Liver (tissue), 9 donors: ENCODE results near the gene MAPK8IP2. TPM values are rescaled to one million over a fixed set of nuclear protein-coding genes. Genes with fewer than 3 reads are reported as not detected.
A peak's percentile ranks its signal among the peaks of the same experiment; 100 is the strongest.
"Not testable (repeated sequence)": the region's sequence is repeated elsewhere in the genome, so short reads cannot be mapped to it uniquely, and the experiment has no call there.

Source experiments
- DNase-seq: peaks from one replicate; pipeline ENCODE4 v3.0.0-alpha.2; 2017; ENCODE audit warnings: low spot score
- H3K27ac ChIP-seq, 2 donors: one replicate each; pipeline ENCODE4 v1.7.0; 2013; ENCODE audit warnings: inconsistent platforms in 2 of 2, low read length in 2 of 2, control low read depth in 1 of 2, low read depth in 1 of 2, mild to moderate bottlenecking in 1 of 2
- H3K27me3 ChIP-seq, 4 donors: one replicate each; pipeline versions ENCODE4 v1.6.1 to v1.7.0; 2013; ENCODE audit warnings: low read length in 3 of 4, inconsistent platforms in 1 of 4, mild to moderate bottlenecking in 1 of 4, moderate library complexity in 1 of 4; ENCODE audit not compliant: control insufficient read depth in 4 of 4, insufficient read depth in 4 of 4
- H3K36me3 ChIP-seq, 4 donors: one replicate each; pipeline versions ENCODE4 v1.6.1 to v1.7.0; 2013; ENCODE audit warnings: low read length in 3 of 4, mild to moderate bottlenecking in 3 of 4, low read depth in 1 of 4, moderate library complexity in 1 of 4; ENCODE audit not compliant: control insufficient read depth in 4 of 4, insufficient read depth in 3 of 4
- H3K4me1 ChIP-seq, 4 donors: one replicate each; pipeline versions ENCODE4 v1.6.1 to v1.7.0; 2013; ENCODE audit warnings: low read length in 3 of 4, mild to moderate bottlenecking in 3 of 4, moderate library complexity in 1 of 4; ENCODE audit not compliant: control insufficient read depth in 4 of 4, insufficient read depth in 4 of 4
- H3K4me3 ChIP-seq, 3 donors: one replicate each; pipeline versions ENCODE4 v1.6.1 to v1.7.0; 2013; ENCODE audit warnings: low read length in 3 of 3, control low read depth in 1 of 3, low read depth in 1 of 3, mild to moderate bottlenecking in 1 of 3
- H3K9ac ChIP-seq, 2 donors: one replicate each; pipeline ENCODE4 v1.7.0; 2013; ENCODE audit warnings: low read length in 2 of 2, mild to moderate bottlenecking in 2 of 2, moderate library complexity in 2 of 2, control low read depth in 1 of 2, low read depth in 1 of 2
- H3K9me3 ChIP-seq, 4 donors: one replicate each; pipeline versions ENCODE4 v1.6.1 to v1.7.0; 2013; ENCODE audit warnings: low read length in 3 of 4; ENCODE audit not compliant: control insufficient read depth in 4 of 4
- EGR1 ChIP-seq, 2 donors: IDR thresholded peaks; 2 replicates each; pipeline ENCODE4 v1.6.1; 2016 to 2018; ENCODE audit warnings: antibody characterized with exemption in 2 of 2, low read depth in 2 of 2
- FOXA1 ChIP-seq: IDR thresholded peaks from 2 replicates; pipeline ENCODE4 v1.6.1; 2016; ENCODE audit warnings: antibody characterized with exemption
- FOXA2 ChIP-seq: IDR thresholded peaks from 2 replicates; pipeline ENCODE4 v1.6.1; 2016; ENCODE audit warnings: antibody characterized with exemption
- GABPA ChIP-seq, 2 donors: IDR thresholded peaks in 1 of 2; conservative IDR thresholded peaks in 1 of 2; 2 replicates each; pipeline ENCODE4 v1.6.1; 2016; ENCODE audit warnings: antibody characterized with exemption in 2 of 2, mild to moderate bottlenecking in 1 of 2, moderate library complexity in 1 of 2
- HNF4A ChIP-seq, 2 donors: conservative IDR thresholded peaks; 2 replicates each; pipeline ENCODE4 v1.6.1; 2016; ENCODE audit warnings: antibody characterized with exemption in 2 of 2, mild to moderate bottlenecking in 2 of 2
- HNF4G ChIP-seq: IDR thresholded peaks from 2 replicates; pipeline ENCODE4 v1.6.1; 2016; ENCODE audit warnings: antibody characterized with exemption
- JUND ChIP-seq, 2 donors: IDR thresholded peaks; 2 replicates each; pipeline ENCODE4 v1.6.1; 2016; ENCODE audit warnings: antibody characterized with exemption in 2 of 2
- MAX ChIP-seq: IDR thresholded peaks from 2 replicates; pipeline ENCODE4 v1.6.1; 2016; ENCODE audit warnings: antibody characterized with exemption
- NR2F2 ChIP-seq: IDR thresholded peaks from 2 replicates; pipeline ENCODE4 v1.6.1; 2016; ENCODE audit warnings: antibody characterized with exemption
- RAD21 ChIP-seq, 2 donors: IDR thresholded peaks; 2 replicates each; pipeline ENCODE4 v1.6.1; 2016; ENCODE audit warnings: antibody characterized with exemption in 2 of 2, mild to moderate bottlenecking in 2 of 2
- RXRA ChIP-seq, 2 donors: IDR thresholded peaks; 2 replicates each; pipeline ENCODE4 v1.6.1; 2017 to 2018; ENCODE audit warnings: antibody characterized with exemption in 2 of 2, mild to moderate bottlenecking in 1 of 2
- SP1 ChIP-seq: IDR thresholded peaks from 2 replicates; pipeline ENCODE4 v1.6.1; 2018; ENCODE audit warnings: antibody characterized with exemption, mild to moderate bottlenecking
- YY1 ChIP-seq: IDR thresholded peaks from 2 replicates; pipeline ENCODE4 v1.6.1; 2016; ENCODE audit warnings: antibody characterized with exemption, mild to moderate bottlenecking
- WGBS: extraction: QIAGEN DNeasy Blood & Tissue Kit; methylation state at CpG from one replicate; pipeline ENCODE4 v1.1.7; 2013; 5-methylcytosine and 5-hydroxymethylcytosine counted together
- polyA plus RNA-seq, 2 donors: library from polyadenylated mRNA; stranded (reverse) in 1 of 2; unstranded in 1 of 2; fragments of 200-250 nt in 1 of 2; fragments of >200 nt in 1 of 2; fragmentation: Nextera tagmentation in 1 of 2; extraction: Ambion mirVana in 1 of 2; gene quantifications; one replicate each; pipeline versions ENCODE4 v1.2.1 to v1.2.3, GENCODE V29; 2013 to 2015
- total RNA-seq, 2 donors: library from RNA; depleted of rRNA; stranded (reverse); fragments of >200 nt; gene quantifications; one replicate each; pipeline ENCODE4 v1.2.3, GENCODE V29; 2014
- TF ChIP-seq, protein P1 (sequence below): IDR thresholded peaks from 2 replicates; pipeline ENCODE4 v1.6.1; 2016; ENCODE audit warnings: antibody characterized with exemption, mild to moderate bottlenecking
- TF ChIP-seq, protein P2 (sequence below): IDR thresholded peaks from 2 replicates; pipeline ENCODE4 v1.6.1; 2016; ENCODE audit warnings: antibody characterized with exemption
- TF ChIP-seq, protein P3 (sequence below): IDR thresholded peaks from 2 replicates; pipeline ENCODE4 v1.6.1; 2016; ENCODE audit warnings: antibody characterized with exemption
- donor health status: healthy.
- donor health status: healthy.
- donor health status: healthy.
- donor health status: healthy.
- donor health status: healthy.

Gene MAPK8IP2
- total and polyA plus RNA-seq, 4 donors = 0.04 to 0.37 (median 0.13) TPM

DNA sequence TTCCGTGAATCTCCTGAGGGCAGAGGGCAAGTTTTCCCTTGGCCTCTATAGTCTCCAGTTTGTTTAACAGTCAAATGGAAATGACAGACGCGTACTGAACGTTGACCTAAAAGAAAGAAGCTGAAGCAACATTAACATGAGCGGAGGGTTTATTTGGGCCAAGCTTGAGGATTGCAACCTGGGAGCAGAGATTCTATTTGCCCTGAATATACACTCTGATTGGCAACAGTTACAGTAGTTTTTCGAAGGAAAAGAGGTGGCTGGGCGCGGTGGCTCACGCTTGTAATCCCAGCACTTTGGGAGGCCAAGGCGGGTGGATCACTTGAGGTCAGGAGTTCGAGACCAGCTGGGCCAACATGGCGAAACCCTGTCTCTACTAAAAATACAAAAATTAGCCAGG is 39.7 kb downstream of the MAPK8IP2 start:
- 50% methylated on average over 12 of the region's 12 CpGs for WGBS
- not testable (repeated sequence) for H3K9ac ChIP-seq, H3K27me3 ChIP-seq, H3K9me3 ChIP-seq, H3K4me3 ChIP-seq, DNase-seq, H3K36me3 ChIP-seq
- peaks cover 15 to 32% (median 22%) of the 10 kb centered on the region in 4 donors for H3K4me1 ChIP-seq
- TF ChIP-seq SP1 = peak; percentile 85
- TF ChIP-seq, protein P1, sequence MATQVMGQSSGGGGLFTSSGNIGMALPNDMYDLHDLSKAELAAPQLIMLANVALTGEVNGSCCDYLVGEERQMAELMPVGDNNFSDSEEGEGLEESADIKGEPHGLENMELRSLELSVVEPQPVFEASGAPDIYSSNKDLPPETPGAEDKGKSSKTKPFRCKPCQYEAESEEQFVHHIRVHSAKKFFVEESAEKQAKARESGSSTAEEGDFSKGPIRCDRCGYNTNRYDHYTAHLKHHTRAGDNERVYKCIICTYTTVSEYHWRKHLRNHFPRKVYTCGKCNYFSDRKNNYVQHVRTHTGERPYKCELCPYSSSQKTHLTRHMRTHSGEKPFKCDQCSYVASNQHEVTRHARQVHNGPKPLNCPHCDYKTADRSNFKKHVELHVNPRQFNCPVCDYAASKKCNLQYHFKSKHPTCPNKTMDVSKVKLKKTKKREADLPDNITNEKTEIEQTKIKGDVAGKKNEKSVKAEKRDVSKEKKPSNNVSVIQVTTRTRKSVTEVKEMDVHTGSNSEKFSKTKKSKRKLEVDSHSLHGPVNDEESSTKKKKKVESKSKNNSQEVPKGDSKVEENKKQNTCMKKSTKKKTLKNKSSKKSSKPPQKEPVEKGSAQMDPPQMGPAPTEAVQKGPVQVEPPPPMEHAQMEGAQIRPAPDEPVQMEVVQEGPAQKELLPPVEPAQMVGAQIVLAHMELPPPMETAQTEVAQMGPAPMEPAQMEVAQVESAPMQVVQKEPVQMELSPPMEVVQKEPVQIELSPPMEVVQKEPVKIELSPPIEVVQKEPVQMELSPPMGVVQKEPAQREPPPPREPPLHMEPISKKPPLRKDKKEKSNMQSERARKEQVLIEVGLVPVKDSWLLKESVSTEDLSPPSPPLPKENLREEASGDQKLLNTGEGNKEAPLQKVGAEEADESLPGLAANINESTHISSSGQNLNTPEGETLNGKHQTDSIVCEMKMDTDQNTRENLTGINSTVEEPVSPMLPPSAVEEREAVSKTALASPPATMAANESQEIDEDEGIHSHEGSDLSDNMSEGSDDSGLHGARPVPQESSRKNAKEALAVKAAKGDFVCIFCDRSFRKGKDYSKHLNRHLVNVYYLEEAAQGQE = peak; percentile 9
- TF ChIP-seq JUND (IDR thresholded peaks at IDR 0.05) = peak in 1 of 2 donors; percentile 42
- TF ChIP-seq RAD21 (IDR thresholded peaks at IDR 0.05) = peak in 1 of 2 donors; percentile 29
- TF ChIP-seq HNF4G = peak; percentile 58
- TF ChIP-seq HNF4A (conservative IDR thresholded peaks at IDR 0.05) = peak; percentile 77 to 83
- TF ChIP-seq YY1 = peak; percentile 41
- TF ChIP-seq RXRA (IDR thresholded peaks at IDR 0.05) = peak; percentile 70 to 75
- peak overlapping the region in 1 of 2 donors; percentile 15 for H3K27ac ChIP-seq

GRCh38 chr22:50640857-50641647 is 40.5 kb downstream of the MAPK8IP2 start:
- Histone ChIP-seq H3K4me1 (peaks cover 15 to 32% (median 22%) of the 10 kb centered on the region in 4 donors), H3K27ac (peak overlapping the region; percentile 15 to 25), H3K9ac (no peak overlapping the region), H3K9me3 (no peaks in the 10 kb centered on the region), H3K4me3 (no peak overlapping the region), H3K27me3 (no peaks in the 10 kb centered on the region), H3K36me3 (no peaks in the 10 kb centered on the region)
- DNase-seq = no peak
- 79% methylated on average over 15 of the region's 15 CpGs for WGBS
- no peak for TF ChIP-seq HNF4A (conservative IDR thresholded peaks at IDR 0.05)
- TF ChIP-seq NR2F2 = peak; percentile 49

GRCh38 chr22:50641696-50642607 is 41.4 kb downstream of the MAPK8IP2 start:
- H3K27ac ChIP-seq = peak overlapping the region; percentile 15 to 25
- H3K27me3 ChIP-seq = no peaks in the 10 kb centered on the region
- DNase-seq = peak; percentile 67
- H3K36me3 ChIP-seq = no peaks in the 10 kb centered on the region
- H3K4me1 ChIP-seq = peaks cover 15 to 32% (median 22%) of the 10 kb centered on the region in 4 donors
- no peak overlapping the region for H3K9ac ChIP-seq
- H3K9me3 ChIP-seq = no peaks in the 10 kb centered on the region
- peak overlapping the region in 1 of 3 donors; percentile 47 for H3K4me3 ChIP-seq
- 18% methylated on average over 17 of the region's 17 CpGs for WGBS
- TF ChIP-seq FOXA2 (no peak), GABPA (IDR thresholded peaks at IDR 0.05 in 1 of 2, conservative IDR thresholded peaks at IDR 0.05 in 1 of 2) (no peak), EGR1 (IDR thresholded peaks at IDR 0.05; ENCODE audit: low read depth in 2 of 2) (no peak), JUND (IDR thresholded peaks at IDR 0.05) (no peak), HNF4A (conservative IDR thresholded peaks at IDR 0.05) (peak; percentile 57 to 60), SP1 (peak; percentile 82), MAX (no peak), NR2F2 (peak; percentile 75), RXRA (IDR thresholded peaks at IDR 0.05) (peak; percentile 84 to 91), FOXA1 (peak; percentile 11)
- TF ChIP-seq, protein P2, sequence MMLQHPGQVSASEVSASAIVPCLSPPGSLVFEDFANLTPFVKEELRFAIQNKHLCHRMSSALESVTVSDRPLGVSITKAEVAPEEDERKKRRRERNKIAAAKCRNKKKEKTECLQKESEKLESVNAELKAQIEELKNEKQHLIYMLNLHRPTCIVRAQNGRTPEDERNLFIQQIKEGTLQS = no peak
- TF ChIP-seq, protein P3, sequence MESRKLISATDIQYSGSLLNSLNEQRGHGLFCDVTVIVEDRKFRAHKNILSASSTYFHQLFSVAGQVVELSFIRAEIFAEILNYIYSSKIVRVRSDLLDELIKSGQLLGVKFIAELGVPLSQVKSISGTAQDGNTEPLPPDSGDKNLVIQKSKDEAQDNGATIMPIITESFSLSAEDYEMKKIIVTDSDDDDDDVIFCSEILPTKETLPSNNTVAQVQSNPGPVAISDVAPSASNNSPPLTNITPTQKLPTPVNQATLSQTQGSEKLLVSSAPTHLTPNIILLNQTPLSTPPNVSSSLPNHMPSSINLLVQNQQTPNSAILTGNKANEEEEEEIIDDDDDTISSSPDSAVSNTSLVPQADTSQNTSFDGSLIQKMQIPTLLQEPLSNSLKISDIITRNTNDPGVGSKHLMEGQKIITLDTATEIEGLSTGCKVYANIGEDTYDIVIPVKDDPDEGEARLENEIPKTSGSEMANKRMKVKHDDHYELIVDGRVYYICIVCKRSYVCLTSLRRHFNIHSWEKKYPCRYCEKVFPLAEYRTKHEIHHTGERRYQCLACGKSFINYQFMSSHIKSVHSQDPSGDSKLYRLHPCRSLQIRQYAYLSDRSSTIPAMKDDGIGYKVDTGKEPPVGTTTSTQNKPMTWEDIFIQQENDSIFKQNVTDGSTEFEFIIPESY = no peak
